Ectodermal cell (in vitro differentiated cells): ENCODE measurements around the gene AGR2.

Experiments used
- H3K27ac ChIP-seq: 2 replicates; pipeline ENCODE4 v1.7.0; 2013; ENCODE audit warnings: mild to moderate bottlenecking, low read depth, low read length; ENCODE audit not compliant: insufficient read depth, poor library complexity, severe bottlenecking
- H3K27me3 ChIP-seq: 2 replicates; pipeline ENCODE4 v1.7.0; 2013; ENCODE audit warnings: mild to moderate bottlenecking, low read length; ENCODE audit not compliant: insufficient read depth, control insufficient read depth, poor library complexity, severe bottlenecking
- H3K36me3 ChIP-seq: one replicate; pipeline ENCODE4 v1.7.0; 2013; ENCODE audit warnings: low read length; ENCODE audit not compliant: control insufficient read depth, insufficient read depth
- H3K4me1 ChIP-seq: one replicate; pipeline ENCODE4 v1.7.0; 2013; ENCODE audit warnings: low read length; ENCODE audit not compliant: control insufficient read depth, insufficient read depth
- H3K4me3 ChIP-seq: 2 replicates; pipeline ENCODE4 v1.7.0; 2013; ENCODE audit warnings: low read depth, low read length, control low read depth; ENCODE audit not compliant: insufficient read depth
- H3K9me3 ChIP-seq: 2 replicates; pipeline ENCODE4 v1.7.0; 2013; ENCODE audit warnings: mild to moderate bottlenecking, low read length, moderate library complexity; ENCODE audit not compliant: control insufficient read depth
- WGBS, 2 experiments: methylation state at CpG; one replicate each; pipeline ENCODE4 v1.1.7; 2013; ENCODE audit warnings: missing lambda C conversion rate in 2 of 2; 5-methylcytosine and 5-hydroxymethylcytosine counted together

The AGR2 gene

GRCh38 chr7:16801111-16801542 lies 3.7 kb downstream of the AGR2 start:
- H3K9me3 ChIP-seq: no peaks in the 10 kb centered on the region
- no peak overlapping the region for H3K27ac ChIP-seq
- H3K36me3 ChIP-seq: no peaks in the 10 kb centered on the region
- H3K4me1 ChIP-seq: no peaks in the 10 kb centered on the region
- no peak overlapping the region for H3K4me3 ChIP-seq
- H3K27me3 ChIP-seq: no peaks in the 10 kb centered on the region

- Histone ChIP-seq H3K9me3 (no peaks in the 10 kb centered on the region), H3K36me3 (no peaks in the 10 kb centered on the region), H3K4me1 (no peaks in the 10 kb centered on the region), H3K27me3 (no peaks in the 10 kb centered on the region), H3K27ac (no peak overlapping the region), H3K4me3 (no peak overlapping the region)
- WGBS, 2 experiments: 75 to 79% methylated on average over 6 of the region's 6 CpGs
Observed at GRCh38 chr7:16795624-16796023, 9.2 kb downstream of the AGR2 start.

GRCh38 chr7:16794986-16795385 lies 9.8 kb downstream of the AGR2 start:
- no peaks in the 10 kb centered on the region for H3K9me3 ChIP-seq
- 96 to 100% methylated on average over 2 of the region's 3 CpGs for WGBS, 2 experiments
- no peak overlapping the region for H3K4me3 ChIP-seq
- no peak overlapping the region for H3K27ac ChIP-seq
- no peaks in the 10 kb centered on the region for H3K36me3 ChIP-seq
- no peaks in the 10 kb centered on the region for H3K27me3 ChIP-seq
- H3K4me1 ChIP-seq: no peaks in the 10 kb centered on the region

GRCh38 chr7:16791905-16792698 lies 12.7 kb downstream of the AGR2 start:
- H3K4me1 ChIP-seq: no peaks in the 10 kb centered on the region
- WGBS, 2 experiments: 92 to 95% methylated on average over 4 of the region's 5 CpGs
- H3K27ac ChIP-seq: no peak overlapping the region
- H3K36me3 ChIP-seq: no peaks in the 10 kb centered on the region
- no peaks in the 10 kb centered on the region for H3K27me3 ChIP-seq
- H3K4me3 ChIP-seq: no peak overlapping the region
- H3K9me3 ChIP-seq: no peaks in the 10 kb centered on the region

- Histone ChIP-seq H3K9me3 (no peaks in the 10 kb centered on the region), H3K36me3 (no peaks in the 10 kb centered on the region), H3K4me3 (no peak overlapping the region), H3K27ac (no peak overlapping the region), H3K27me3 (no peaks in the 10 kb centered on the region), H3K4me1 (no peaks in the 10 kb centered on the region)
- 91 to 95% methylated on average over 1 of the region's 1 CpG for WGBS, 2 experiments
Observed at GRCh38 chr7:16791071-16791470, 13.7 kb downstream of the AGR2 start.

- Histone ChIP-seq H3K4me3 (no peak overlapping the region), H3K36me3 (no peaks in the 10 kb centered on the region), H3K9me3 (no peaks in the 10 kb centered on the region), H3K27ac (no peak overlapping the region), H3K4me1 (no peaks in the 10 kb centered on the region), H3K27me3 (no peaks in the 10 kb centered on the region)
- WGBS, 2 experiments: 91 to 100% methylated on average over 1 of the region's 1 CpG
Observed at GRCh38 chr7:16787127-16787526, 17.7 kb downstream of the AGR2 start.

- Histone ChIP-seq H3K36me3 (no peaks in the 10 kb centered on the region), H3K9me3 (no peaks in the 10 kb centered on the region), H3K4me1 (no peaks in the 10 kb centered on the region), H3K27ac (no peak overlapping the region), H3K27me3 (no peaks in the 10 kb centered on the region), H3K4me3 (no peak overlapping the region)
- WGBS, 2 experiments: 100% methylated on average over 1 to 2 of the region's 4 CpGs
Observed at GRCh38 chr7:16786257-16786656, 18.5 kb downstream of the AGR2 start.

- WGBS, 2 experiments: 89 to 90% methylated on average over 2 of the region's 2 CpGs
- Histone ChIP-seq H3K27ac (no peak overlapping the region), H3K9me3 (no peaks in the 10 kb centered on the region), H3K27me3 (no peaks in the 10 kb centered on the region), H3K4me1 (no peaks in the 10 kb centered on the region), H3K4me3 (no peak overlapping the region), H3K36me3 (no peaks in the 10 kb centered on the region)
Observed at GRCh38 chr7:16785846-16786245, 19.0 kb downstream of the AGR2 start.

- no peaks in the 10 kb centered on the region for H3K4me1 ChIP-seq
- no peaks in the 10 kb centered on the region for H3K36me3 ChIP-seq
- WGBS, 2 experiments: 100% methylated on average over 1 of the region's 1 CpG
- no peaks in the 10 kb centered on the region for H3K9me3 ChIP-seq
- H3K4me3 ChIP-seq: no peak overlapping the region
- H3K27ac ChIP-seq: no peak overlapping the region
- H3K27me3 ChIP-seq: no peaks in the 10 kb centered on the region
Observed at GRCh38 chr7:16785321-16785720, 19.5 kb downstream of the AGR2 start.

- Histone ChIP-seq H3K4me1 (no peaks in the 10 kb centered on the region), H3K27ac (no peak overlapping the region), H3K9me3 (no peaks in the 10 kb centered on the region), H3K4me3 (no peak overlapping the region), H3K36me3 (no peaks in the 10 kb centered on the region), H3K27me3 (no peaks in the 10 kb centered on the region)
- WGBS, 2 experiments: 67 to 89% methylated on average over 1 of the region's 1 CpG
Observed at GRCh38 chr7:16780596-16780995, 24.2 kb downstream of the AGR2 start.
